GM19239 (cell line): ENCODE results near the gene DMBT1.

ENCODE experiments used
- DNase-seq: peaks from one replicate; pipeline ENCODE4 v3.0.0; 2011; ENCODE audit warnings: low spot score; ENCODE audit not compliant: insufficient read length
- FAIRE-seq: peaks from 2 replicates; lab custom pipeline; 2011; peaks lifted over from hg19 to GRCh38; lab: Jason Lieb, UNC

DMBT1 gene

GRCh38 chr10:122546242-122546641 lies 14.3 kb upstream of the DMBT1 start:
- no peak for DNase-seq
- no peak for FAIRE-seq

- DNase-seq (no peak), FAIRE-seq (no peak)
Measured at GRCh38 chr10:122548407-122549085, 12.0 kb upstream of the DMBT1 start.

DNA sequence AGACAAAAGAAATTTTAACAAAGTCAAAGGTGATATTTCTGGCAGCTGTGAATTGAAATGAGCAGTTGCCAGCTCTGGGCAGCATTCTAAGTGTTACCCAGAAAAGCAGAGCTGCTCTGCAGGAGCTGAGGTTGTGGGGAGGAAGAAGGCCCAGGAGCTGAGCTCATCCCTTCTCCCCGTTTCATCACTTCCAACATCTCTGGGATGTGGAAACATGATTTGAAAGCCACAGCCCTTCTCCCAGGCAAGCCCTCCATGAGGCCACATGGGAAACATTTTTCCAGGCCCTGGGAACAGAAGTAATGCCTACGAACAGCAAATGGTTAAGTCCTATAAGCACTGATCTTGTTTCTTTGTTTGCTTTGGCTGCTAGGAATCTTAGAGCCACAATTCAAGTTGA lies 10.9 kb upstream of the DMBT1 start:
- no peak for DNase-seq
- no peak for FAIRE-seq

- DNase-seq (no peak), FAIRE-seq (no peak)
Measured at GRCh38 chr10:122550427-122550826, 10.1 kb upstream of the DMBT1 start.

GRCh38 chr10:122550983-122551382 lies 9.6 kb upstream of the DMBT1 start:
- FAIRE-seq: no peak
- no peak for DNase-seq

DNA sequence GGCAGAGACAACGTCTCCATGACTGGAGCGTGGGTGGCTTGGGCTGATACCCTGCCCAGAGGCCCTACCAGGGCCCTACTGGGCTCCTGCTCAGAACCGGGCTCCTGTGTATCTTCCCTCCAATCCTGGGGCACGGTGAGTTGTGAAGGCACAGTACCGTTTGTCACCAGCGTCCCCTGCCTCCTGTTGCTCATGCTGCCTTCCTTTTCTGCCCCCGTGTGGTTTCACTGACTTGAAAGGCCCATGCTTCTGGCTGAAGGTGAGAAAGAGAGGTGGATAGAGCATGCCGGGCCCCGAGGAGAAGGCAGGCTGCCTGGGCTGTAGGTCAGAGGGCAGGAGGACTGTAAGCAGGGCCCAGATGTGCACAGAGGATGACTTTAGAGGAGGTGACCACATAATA lies 9.1 kb upstream of the DMBT1 start:
- FAIRE-seq (no peak), DNase-seq (no peak)

DNA sequence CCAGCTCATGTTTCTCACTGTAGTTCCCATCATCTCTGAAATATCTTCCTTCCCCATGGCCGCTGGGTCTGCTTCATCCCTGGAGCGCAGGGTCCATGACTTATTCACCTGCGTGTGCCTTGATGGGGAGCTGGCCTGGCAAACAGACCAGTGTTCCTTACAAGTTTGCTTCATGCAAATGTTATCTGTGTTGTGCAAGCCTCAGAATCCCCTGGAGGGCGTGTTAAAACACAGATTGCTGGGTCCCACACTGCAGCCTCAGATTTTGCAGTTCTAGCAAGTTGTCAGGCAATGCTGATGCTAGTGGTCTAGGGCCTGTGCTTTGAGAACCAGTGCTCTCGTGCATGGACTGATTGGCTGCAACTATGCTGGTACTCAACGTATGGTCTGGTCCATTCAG lies 7.2 kb upstream of the DMBT1 start:
- FAIRE-seq (no peak), DNase-seq (no peak)

DNA sequence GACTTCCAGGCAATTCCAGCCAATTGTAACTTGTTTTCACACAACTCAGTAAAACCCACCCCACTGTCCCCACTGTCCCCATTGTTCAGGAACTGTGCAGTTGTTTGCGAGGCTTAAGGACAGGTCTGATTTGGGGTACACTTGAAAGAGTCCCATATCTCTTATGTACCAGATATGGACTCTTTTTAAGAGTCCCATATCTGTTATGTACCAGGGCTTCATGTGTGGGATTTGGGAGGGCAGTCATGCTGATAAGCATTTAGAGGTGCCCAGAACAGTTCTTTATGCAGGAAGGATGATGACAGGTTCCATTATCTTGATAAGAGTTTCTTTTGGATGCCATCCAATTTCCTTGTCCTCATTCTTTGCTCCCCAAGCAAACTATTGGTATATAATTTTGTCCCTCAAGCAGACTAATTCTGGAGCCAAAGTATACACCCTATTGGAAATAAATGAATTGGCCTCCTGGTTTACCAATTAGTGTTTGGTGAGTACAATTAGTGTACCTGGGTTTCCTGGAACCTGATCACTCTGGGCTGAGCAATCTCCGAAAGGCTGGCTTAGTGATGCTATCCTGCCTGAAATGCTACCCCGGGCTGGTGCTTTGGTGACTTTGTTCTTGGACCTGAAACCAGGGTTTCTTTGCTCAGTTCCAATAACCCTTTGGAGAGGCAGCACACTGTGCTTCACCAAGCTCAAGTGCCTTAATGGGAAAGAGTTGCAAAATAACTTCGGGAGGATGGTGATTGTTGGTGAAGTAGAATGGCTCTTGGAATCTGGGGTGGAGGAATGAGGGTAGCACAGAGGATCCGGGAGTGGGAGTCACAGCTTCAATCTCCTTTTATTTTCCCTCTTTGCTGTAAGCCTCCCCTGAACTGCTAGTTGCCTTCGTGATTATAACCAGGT lies 6.2 kb upstream of the DMBT1 start:
- DNase-seq (no peak), FAIRE-seq (no peak)

DNA sequence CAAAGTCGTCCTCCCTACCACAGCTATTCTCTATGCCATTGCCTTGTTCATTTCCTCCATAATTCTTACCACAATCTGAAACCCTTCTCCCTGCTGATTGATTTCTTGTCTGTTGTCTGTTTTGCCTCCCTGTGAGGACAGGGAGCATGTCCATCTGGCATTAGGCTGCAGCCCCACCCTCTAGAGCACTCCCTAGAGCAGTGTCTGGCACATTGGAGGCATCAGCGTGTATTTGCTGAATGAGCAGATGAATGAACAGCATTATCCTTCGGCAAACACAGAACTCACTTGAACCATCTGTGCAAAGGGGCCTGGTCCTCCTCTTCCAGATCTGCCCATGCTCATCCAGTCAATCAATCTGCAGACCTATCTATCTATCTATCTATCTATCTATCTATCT lies 5.1 kb upstream of the DMBT1 start:
- FAIRE-seq (no peak), DNase-seq (no peak)

GRCh38 chr10:122557516-122557915 lies 3.0 kb upstream of the DMBT1 start:
- no peak for DNase-seq
- FAIRE-seq: no peak

GRCh38 chr10:122558452-122558851 lies 2.1 kb upstream of the DMBT1 start:
- FAIRE-seq: no peak
- no peak for DNase-seq

DNA sequence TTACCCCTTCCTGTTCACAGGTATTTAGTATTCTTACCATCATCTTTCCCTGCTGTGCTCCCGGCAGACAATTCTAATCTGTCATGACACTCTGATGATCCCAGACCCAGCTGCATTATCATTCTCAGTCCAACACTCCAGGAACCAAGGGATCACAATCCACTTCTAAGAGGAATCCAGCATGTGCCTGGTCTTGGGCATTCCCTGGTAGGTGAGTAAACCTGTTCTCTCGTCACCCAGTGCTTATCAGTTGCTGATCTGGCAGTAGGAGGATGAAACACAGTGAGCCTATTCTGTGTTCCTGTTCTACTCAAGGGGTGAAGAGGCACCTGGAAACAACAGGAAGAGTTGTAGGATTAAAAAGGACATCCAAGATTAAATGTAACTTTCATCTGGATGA lies 1.3 kb upstream of the DMBT1 start:
- no peak for DNase-seq
- FAIRE-seq: no peak

GRCh38 chr10:122561212-122561611 lies 658 bp downstream of the DMBT1 start:
- no peak for FAIRE-seq
- DNase-seq: no peak

DNA sequence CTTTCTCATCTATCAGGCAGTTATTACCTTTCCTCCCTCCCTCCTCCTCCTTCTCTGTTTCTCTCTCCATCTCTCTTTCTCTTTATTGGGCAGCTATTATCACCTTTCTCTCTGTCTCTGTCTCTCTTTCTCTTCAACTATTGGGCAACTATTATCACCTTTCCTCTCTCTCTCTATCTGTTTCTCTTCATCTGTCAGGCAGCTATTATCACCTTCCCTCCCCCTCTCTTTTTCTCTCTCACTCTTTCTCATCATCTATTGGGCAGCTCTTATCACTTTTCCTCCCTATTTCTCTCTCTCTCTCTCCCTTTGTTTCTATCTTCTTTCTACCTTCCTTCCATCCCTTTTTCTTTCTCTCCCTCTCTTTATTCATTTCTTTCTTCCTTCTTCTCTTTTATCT lies 1.2 kb downstream of the DMBT1 start:
- no peak for FAIRE-seq
- DNase-seq: no peak

DNA sequence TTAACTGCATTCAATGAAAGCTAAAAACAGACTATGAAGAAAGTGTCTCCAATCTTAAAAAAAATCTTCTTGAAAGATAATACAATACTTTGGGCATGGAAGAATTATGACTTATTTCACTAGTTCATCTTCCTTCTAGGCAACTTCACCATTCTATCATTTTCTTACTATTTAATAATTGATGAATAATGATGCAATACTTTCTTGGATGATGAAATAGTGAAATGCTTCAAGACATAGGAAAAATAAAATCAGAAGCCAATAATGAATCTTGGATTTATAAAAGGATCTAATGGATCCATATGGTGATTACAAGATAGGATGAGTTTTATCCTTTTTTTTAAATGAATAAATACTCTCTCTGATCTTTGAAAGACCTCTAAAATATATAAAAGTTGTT lies 4.4 kb downstream of the DMBT1 start:
- FAIRE-seq (no peak), DNase-seq (no peak)

GRCh38 chr10:122565766-122566206 lies 5.2 kb downstream of the DMBT1 start:
- no peak for DNase-seq
- FAIRE-seq: peak; percentile 39

GRCh38 chr10:122566632-122567031 lies 6.1 kb downstream of the DMBT1 start:
- FAIRE-seq: no peak
- DNase-seq: no peak

DNA sequence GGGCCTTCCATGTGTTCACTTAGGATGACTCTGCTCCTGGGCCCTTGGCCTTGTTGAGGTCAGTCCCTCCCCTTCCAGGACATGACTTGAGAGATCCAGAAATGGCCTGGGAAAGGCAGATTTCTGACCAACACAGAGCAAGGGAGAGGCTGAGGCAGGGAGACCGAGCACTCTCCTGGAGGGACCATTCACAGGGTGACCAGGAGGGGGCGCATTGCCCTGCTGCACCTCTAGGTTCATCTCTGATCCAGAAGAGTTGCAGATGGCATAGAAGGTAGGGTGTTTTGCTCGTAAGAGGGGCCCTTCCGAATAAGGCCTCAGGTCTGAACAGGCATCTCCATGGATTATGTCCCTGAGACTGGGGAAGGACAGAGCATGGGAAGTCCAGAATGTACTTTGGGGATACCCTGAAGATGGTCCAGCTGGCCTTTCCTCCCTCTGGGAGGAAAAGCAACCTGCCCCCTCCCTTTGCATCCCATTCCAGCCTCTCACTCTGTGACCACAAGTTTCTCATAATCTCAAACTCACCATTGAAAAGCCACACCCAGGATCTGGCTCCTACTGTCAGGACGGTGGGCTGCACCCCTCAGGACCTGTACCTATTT lies 6.6 kb downstream of the DMBT1 start:
- DNase-seq (peak; percentile 16), FAIRE-seq (no peak)

DNA sequence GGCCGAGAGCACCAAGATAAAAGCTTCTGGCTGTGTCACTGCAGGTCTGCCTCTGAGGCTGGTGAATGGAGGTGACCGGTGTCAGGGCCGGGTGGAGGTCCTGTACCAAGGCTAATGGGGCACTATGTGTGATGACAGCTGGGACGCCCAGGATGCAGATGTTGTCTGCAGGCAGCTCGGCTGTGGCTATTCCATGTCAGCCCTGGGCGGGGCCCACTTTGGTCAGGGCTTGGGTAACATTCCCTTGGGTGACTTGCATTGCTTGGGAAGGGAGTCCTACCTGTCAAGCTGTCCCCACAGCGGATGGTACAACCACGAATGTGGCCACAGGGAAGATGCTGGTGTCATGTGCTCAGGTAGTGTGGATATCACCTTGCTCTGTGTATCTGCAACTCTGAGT lies 8.0 kb downstream of the DMBT1 start:
- DNase-seq: no peak
- FAIRE-seq: no peak

GRCh38 chr10:122570920-122571319 lies 10.4 kb downstream of the DMBT1 start:
- no peak for FAIRE-seq
- no peak for DNase-seq

DNA sequence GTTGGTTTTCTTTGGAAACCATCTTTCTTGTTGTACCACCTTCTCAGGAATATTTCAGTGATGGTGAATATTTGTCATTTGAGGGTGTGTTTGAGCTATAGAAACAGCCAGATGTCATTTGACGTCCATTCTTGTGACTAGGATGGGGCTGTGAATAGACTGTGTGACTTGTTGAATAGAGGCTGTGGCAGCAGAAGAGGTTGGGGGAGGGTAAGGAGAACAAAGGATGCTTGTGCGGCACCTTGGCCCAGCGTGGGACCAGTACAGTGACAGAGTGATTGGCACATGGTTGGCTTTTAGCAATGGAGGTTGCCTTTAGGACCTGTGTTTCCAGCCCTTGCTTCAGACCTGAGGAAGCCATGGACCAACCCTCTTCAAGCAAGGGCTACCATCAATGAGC lies 11.3 kb downstream of the DMBT1 start:
- FAIRE-seq (no peak), DNase-seq (no peak)
